Stimulated activated CD4-positive, alpha-beta T cell treated with anti-CD3 and anti-CD28 coated beads, Interleukin-1b, Interleukin-23, amount 100 ng/mL, for 48 hours (primary cell): Measurements from ENCODE around the gene DPM1.

Experiments
- DNase-seq: peaks from one replicate; pipeline ENCODE4 v3.0.0-alpha.2; 2020

DPM1 gene

DNA sequence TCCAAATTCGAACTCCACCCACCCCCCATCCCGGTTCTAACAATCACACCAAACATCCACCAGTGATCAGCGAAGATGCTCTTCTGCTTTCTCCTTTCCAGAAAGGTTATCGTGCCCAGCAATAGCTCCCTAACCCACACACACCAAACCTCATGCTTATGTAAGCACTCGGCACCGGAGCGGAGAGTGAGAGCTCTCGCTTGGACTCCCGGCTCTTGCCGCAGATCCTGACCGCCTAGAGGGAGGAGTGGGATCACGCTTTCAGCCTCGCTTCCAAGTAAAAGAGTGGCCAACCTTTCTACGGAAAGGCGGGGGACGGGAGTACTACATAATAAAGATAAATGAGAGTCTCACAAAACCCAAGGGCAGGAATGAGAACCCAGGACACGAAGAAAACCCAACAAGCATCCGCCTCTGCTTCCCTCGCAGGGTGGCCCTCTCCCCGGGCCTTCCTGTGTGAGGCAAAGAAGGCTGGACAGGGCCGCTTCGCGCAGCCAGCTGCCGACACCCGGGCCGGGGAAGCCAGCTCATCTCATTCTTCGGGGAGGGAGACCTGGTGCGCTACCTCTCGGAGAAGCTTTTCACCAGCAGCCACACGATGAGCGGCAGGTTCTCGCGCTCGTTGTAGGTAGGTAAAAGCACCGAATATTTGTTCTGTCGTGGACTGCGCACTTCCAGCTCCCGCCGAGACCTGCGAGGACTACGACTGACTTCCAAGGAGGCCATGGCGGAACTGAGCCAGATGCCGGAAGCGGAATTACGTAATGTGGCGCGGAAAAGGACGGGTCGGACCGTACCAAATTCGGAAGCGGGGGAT, at the start of gene DPM1:
DPM1 (minus strand) TSS at position 735 of the 817 bp plus-strand sequence; CDS start at position 726, 9 bp downstream.
- peak; percentile 86 for DNase-seq

DNA sequence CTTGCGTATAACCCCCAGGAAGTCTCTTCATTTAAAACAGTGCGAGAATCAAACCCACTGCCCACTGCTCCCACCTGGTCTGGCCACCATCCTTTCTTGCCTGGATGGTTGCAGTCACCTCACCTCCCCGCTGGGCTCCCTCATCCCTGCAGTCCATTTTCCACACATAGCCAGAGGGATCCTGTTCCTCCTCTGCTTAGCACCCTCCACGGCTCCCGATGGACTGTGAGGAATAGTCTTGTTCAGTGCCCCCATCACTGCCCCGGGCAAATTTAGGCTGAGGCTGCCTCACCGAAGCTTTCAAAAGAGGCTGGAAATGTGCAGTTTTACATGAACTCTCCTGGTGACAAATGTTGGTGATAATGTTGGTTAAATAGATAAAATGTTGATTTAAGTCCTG, 46.9 kb upstream of the DPM1 start:
- DNase-seq = no peak

DNA sequence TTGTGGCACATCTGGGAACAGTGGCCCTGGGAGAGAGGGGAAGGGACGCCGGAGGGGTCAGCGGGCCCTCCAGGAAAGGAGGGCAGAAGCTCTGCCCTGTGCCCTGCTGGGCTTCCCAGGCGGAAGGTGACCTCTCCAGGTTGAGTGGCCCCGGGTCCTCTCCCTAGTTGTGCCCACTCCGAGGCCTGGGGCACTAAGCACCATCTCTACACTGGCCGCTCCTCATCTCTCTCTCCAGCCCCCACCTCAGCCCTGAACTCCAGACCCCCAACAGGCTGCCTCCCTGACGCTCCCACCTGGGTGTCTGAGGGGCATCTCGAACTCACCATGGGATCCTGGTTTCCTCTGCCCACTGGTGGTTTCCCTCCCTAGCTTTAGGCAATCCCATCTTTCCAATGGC, 46.4 kb upstream of the DPM1 start:
- DNase-seq = no peak

DNA sequence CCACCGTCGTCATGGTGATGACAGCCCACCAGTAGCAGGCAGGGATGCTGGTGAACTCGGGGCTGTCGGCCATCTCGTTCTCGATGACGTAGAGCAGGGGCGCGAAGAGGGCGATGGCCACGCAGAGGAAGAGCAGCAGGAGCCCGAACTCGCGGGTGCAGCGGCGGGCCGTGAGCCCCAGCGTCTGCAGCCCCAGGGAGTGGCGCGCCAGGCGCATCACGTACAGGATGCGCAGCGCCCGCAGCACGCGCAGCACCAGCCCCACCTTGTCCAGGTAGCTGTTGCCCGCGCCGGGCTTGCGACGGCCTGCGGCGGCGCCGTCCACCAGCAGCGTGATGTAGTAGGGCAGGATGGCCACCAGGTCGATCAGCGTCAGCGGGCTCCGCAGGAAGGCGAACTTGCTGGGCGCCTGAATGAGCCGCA, 46.0 kb upstream of the DPM1 start:
- DNase-seq = no peak

DNA sequence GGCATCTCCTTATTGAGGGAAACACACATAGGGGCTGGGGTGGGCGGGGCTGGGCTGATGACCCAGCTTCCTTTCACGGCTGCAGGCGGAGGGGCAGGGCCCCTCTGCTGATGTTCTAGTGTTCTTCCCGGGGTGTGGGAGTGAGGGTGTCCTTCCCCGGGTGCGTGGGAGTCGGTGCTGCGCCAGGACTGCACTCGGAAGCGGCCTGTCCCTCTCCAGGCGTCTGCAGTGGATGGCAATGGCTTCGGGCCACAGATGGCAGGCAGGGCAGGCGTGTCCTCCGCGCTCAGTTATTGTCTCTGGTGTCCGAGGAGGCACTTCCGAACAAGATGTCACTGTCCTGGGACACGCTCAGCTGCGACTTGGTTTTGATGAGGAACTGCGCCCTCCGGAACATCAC, 45.4 kb upstream of the DPM1 start:
- no peak for DNase-seq

DNA sequence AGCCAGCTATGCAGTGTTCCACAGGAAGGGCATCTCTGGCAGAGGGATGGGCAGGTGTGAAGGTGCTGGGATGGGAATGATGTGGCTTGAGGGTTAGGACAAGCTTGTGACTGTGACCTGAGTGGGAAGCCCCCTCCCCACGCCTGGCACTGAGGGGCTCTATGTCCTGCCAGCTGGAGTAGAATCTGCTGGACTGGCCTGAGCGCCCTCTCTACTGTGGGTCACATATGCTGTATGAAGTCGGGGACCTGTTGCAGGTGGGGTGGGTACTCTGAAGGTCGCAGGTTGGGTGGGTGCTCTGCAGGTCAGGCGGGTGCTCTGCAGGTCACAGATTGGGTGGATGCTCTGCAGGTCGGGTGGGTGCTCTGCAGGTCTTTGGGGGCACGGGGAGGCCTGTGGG, 44.3 kb upstream of the DPM1 start:
- DNase-seq = no peak

DNA sequence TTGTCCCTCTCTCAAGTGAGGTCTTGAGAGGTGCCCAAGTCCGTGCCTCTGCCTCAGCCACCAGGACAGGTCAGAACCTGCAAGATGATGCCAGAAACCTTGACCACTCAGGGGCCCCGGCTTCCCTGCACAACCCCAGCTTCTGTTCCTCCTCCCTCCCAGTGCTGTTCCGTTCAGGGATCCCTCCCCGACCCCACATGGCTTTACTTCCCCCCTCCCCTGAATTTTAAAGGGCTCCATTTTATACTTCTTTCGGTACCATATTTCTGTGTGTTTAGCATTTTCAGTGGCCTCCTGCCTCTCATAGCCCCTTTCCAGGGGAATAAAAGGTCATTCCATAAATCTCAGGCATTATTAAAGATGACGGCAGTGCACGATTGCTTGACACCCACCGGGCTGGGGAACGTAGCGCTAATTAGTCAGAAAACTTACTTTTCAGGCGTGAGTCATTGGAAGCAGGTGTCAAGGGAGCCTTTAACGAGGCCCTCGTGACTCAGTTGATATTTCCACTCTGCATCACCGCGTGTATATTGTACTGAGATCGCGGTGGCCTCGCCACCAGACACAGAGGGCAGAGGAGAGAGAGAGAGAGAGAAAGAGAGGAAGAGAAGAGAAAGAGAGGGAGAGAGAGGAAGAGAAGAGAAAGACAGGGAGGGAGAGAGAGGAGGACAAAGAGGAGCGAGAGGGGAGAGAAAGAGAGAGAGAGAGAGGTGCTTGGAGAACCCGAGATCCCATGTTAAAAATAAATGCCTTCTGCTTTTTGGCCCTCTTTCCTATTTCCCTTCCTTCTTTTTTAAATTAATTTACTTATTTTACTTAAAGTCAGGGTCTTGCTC, 43.3 kb upstream of the DPM1 start:
- DNase-seq = peak; percentile 24

DNA sequence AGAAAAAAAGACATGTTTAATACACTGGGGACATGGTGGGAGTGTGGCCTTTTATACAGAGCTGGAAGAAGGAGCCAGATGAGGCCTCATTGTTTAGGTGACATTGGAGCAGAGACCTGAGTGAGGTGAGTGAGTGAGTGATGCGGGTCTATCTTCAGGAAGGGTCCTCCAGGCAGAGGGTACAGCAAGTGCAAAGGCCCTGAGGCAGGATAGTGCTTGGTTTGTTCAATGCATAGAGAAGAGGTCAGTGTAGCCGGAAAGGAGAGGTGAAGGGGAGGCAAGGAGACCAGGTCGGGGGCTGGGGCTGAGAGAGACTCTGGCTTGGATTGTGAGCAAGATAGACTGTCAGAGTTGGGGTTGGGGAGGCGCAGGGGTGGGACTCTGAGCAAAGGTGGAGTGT, 41.0 kb upstream of the DPM1 start:
- no peak for DNase-seq

DNA sequence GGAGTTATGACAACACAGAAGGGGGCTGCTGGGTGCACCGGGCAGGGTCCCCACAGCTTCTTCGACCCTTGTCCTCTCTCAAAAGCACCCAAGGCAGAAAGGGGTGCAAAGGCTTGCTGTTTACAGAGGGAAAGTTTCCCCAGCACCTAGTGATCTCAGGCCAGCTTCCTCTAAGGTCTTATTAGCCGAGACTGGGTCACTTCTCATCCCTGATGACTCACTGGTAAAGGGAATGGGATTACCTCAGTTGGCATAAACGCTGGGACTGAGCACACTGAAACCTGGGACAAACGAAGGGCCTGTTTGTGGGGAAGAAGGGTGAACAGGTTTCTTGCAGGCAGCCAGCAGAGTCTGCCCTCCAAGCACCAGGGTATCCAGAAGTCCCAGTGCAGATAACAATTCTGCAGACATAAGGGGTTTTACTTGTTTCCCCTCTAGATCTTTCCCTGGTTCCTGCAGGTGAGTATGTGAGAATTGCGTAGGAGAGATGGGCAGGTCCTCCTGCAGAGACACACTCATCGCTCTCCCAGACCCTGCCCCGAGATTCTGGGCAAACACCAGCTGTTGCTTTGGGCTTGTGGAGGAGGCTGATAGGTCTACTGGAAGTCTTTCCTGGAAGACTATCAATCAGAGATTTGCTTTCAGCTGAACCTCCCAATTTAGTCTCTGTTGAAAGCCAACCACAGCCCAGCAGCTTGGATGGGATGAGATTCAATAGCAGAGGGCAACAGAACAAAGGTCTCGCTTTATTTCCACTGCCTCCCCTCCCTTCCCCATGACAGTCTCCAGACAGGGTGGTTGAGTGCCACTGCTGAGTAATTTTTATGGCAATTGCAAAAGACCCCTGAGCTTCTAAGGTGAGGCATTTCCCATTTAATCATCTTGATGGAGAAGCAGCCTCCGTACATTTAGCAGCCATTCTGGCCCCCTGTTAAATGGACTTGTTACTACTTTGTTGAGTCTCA, 38.9 kb upstream of the DPM1 start:
- no peak for DNase-seq

DNA sequence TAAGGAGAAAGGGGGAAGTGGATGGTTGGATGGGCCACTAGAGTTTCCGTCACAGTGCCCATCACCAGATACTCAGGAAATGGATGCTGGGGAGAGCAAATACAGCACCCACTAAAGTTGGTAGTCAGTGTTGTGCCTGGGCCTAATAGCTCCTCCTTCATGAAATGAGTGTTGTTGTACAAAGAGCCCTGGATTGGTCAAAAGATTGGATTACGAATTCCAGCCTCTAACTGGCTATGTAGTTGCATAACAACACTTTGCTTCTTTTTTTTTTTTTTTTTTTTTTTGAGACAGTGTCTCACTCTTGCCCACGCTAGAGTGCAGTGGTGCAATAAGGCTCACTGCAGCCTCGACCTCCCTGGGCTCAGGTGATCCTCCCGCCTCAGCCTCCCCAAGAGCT, 37.2 kb upstream of the DPM1 start:
- no peak for DNase-seq

DNA sequence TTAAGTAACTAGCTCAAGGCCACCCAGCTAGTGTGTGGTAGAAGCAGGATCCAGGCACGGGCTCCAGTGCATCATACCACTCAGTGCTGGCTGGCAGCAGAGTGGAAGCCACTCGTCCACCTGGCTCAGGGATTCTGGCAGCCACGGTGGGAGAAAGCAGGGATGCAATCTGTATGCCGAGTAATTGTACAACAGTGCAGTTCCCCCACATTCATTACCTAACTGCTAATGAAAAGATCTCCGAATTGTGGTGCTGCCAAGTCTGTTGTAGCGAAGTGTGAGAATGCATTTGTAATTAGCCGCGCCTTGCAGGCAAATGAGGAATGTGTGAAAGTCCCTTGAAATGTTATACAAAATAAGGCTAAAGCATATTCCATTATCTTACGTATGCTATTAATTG, 35.5 kb upstream of the DPM1 start:
- no peak for DNase-seq

DNA sequence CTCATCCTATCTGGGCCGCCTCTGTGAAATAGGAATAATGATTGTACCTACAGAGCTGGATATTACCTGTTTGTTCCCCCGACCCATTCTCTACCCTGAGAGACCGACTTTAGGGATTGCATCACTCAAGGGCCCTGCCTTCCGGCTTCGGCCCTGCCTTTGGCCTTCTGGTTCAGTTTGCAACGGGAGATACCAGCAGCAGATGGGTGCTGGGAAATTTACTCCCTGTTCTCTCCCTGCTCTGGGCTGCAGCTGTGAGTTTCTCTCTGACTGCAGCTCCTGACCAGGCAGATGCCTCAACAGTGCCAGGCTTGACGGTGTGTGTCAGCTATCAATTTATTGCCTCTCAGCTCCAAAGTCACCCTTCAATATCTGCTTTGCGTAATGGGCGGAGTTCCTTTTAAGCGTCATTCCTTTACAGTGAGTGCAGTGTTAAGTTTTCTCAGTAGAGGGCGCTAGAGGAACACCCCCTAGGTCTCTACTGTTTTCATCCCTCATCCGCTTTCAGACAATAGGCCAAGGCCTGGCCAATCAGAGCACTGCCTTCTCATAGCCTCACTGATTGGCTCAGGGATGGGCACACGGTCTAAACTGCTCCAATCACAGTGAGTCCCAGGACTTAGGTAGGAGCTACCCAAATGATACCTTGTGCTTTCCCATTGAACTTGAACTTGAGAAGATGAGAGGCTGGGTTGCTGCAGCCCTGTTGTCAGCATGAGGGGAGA, 34.6 kb upstream of the DPM1 start:
- peak; percentile 79 for DNase-seq

DNA sequence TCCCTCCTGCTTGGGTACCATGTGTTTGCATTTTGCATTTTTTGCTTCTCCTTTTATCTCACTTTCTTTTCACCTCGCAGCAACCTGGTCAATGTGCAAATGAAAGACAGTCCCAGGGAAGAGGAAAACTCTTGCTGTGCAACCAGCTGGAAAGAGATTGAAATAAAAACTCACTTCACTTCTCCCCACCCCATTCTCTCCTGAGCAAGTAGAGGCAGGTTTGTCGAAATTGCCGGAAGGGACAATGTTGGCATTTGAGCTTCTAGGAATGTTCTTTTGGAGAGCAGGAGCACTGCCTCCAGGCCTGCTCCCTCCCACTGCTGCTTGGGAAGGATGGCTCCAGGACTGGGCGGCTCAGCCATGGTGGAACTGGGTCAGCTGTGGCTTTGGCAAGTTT, 34.0 kb upstream of the DPM1 start:
- DNase-seq = no peak

DNA sequence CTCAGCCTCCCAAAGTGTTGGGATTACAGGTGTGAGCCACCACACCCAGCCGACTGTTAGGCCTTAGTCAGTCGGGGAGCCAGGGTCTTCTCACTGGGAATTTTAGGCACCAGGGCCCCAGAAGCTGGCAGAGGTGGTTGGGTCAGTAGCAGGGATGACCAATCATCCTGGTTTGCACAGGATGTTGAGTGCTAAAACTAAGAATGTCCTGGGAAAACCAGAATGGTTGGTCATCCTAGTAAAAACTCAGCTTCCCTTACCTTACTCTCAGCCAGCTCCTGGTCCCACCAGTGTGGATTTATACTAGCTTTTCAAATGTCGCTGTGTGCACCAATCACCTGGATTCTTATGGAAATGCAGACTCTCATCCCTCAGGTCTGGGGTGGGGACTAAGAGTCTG, 32.7 kb upstream of the DPM1 start:
- DNase-seq = no peak

DNA sequence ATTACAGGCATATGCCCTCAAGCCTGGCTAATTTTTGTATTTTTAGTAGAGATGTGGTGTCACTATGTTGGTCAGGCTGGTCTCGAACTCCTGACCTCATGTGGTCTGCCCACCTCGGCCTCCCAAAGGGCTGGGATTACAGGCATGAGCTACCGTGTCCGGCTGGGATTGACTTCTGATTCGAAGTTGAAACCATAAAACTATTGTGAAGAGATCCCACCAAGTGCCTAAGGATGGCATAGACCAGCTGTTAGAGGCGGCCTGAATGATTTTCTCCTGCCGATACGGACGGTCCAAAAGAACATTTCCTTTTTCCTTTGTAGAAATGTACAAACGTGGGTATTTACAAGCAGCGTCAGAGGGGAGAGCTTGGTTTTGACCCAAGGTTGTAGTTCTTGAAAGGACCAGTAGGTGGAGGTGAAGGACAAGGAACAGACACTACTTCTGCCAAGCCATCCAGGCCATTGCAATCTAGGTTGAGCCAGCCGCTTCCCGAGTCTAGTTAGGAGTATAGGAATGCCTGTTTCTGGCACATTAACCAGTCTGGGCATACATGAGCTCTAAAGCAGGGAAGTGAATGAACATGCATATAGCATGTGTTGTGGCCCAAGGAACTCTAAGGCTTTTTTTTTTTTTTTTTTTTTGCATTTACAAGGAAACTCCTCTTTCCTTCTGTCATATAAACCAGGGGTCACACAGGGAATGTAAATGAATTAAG, 29.3 kb upstream of the DPM1 start:
- peak; percentile 46 for DNase-seq

DNA sequence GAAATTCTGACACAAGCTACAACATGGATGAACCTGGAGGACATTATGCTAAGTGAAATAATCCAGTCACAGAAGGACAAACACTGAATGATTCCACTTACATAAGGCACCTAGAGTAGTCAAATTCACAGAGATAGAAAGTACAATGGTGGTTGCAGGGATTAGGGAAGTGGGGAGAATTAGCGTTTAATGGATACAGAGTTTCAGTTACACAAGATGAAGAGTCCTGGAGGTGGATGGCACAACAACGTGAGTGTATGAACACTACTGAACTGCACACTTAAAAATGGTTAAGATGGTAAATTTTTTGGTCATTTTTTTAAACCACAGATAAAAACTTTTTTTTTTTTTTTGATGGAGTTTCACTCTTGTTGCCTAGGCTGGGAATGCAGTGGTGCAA, 25.0 kb upstream of the DPM1 start:
- DNase-seq = no peak

DNA sequence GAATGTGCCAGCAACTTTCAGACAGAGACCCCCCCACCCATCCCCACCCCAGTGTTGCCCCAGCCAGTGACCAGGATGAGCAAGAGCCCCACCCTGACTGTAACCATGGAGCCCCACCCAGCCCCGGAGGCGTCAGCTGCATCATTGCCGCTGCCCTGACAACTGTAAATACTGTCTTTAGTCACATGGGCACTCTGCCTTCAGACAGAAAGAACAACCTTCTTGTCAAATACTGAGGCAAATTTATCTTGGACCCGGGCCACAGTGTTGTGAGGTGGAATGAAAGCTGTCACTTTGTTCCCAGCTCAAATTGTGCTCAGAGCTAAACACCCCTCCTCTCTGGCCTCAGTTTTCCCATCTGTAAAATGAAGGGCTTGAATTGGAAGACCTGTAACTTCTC, 24.0 kb upstream of the DPM1 start:
- DNase-seq = no peak

DNA sequence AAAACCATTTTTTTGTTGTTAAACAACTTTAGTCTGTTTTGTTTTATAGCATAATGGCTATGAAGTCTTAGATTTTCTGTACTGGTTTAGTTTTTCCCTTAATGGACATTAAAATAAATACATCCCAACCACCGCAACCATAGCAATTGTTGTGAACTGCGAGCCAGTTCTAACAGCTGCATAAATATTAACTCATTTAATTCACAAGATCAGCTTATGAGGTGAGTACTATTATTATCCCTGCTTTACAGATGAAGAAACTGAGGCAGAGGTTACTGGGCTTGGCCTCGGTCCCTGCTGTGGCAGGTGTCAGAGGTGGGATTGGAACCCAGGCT, 23.3 kb upstream of the DPM1 start:
- DNase-seq = no peak

DNA sequence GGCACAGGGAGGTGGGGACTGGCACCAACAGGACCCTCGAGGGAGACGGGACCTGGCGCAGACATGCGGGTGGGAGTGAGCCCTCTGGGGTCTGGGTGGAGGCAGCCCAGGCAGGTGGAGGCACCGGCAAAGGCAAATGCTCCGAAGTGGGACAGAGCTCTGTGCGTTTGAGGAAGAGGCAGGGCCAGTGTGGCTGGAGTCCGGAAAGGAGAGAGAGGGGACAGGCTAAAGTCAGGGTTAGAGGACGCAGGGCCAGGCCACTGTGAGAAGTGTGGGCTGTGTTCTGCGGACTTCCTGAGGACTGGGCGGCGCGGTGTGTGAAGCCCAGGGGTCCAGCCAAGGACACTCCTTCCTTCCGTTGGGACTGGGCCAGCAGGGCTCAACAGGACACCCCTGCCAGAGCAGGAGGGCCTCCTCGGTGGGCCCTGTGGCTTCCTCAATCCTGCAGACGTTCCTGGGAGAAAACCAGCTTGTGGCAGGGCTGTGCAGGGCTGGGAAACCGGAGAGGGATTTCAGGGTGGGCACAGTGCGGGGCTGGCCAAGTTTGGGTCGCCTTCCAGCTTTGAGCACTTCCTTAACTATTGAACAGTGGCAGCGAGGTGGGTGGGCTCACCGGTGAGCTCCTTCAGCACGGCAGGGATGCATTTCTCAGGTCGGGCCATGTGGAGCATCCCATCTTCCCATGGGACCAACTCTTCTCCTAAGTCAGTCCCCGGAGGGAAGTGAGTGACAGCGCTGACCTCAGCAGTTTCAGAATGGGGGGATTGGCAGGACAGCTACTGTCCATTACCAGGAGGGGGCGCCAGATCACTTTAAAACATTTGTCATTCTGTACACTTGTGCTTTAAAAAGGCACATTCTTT, 22.8 kb upstream of the DPM1 start:
- peak; percentile 58 for DNase-seq

DNA sequence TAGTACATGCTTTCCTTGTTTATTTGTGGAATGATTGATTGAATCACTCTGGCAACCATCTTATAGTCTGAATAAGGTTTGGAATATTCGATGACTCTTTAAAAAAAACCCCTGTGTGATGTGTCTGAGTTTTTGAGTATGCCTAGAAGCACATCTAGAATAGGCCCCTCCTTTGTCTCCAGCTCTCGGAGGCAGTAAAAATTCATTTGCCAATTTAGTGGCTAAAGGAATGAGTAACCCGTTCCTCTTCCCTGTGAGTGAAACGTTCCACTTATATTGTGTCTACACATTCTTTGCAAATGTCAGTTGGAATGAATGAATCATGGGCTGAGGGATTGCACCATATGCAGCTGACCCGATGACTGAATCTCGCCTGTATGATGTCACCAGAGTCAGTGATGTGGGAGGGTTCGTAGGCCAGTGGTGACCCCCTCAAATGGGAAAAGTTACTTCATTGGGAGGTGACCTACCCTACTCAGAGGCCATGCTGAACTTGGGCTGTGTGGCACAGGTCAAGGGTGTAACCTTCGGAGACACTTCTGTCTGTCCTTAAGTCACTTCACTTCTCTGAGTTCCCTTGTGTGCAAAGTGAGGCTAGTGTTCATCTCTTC, 21.8 kb upstream of the DPM1 start:
- DNase-seq = peak; percentile 68
